G401.6 (cell line): ENCODE data around the gene SPATA33.
"Not testable (repeated sequence)": the region's sequence is repeated elsewhere in the genome, so short reads cannot be mapped to it uniquely, and the experiment has no call there.

Experiments
- FAIRE-seq: peaks from 2 replicates; lab custom pipeline; 2012; peaks lifted over from hg19 to GRCh38; lab: Jason Lieb, UNC

SPATA33 gene

GRCh38 chr16:89629827-89630610 is 27.6 kb upstream of the SPATA33 start:
- no peak for FAIRE-seq

GRCh38 chr16:89633064-89633631 is 24.5 kb upstream of the SPATA33 start:
- no peak for FAIRE-seq

GRCh38 chr16:89634463-89635385 is 22.9 kb upstream of the SPATA33 start:
- FAIRE-seq, result not testable (repeated sequence)

- FAIRE-seq, result no peak
These were observed 21.0 kb upstream of the SPATA33 start for GRCh38 chr16:89636663-89637062.

GRCh38 chr16:89637379-89637778 is 20.3 kb upstream of the SPATA33 start:
- no peak for FAIRE-seq

- no peak for FAIRE-seq
These were observed 19.2 kb upstream of the SPATA33 start for GRCh38 chr16:89638455-89638854.

- FAIRE-seq, result no peak
These were observed 18.3 kb upstream of the SPATA33 start for GRCh38 chr16:89639385-89639784.

- FAIRE-seq, result no peak
These were observed 16.0 kb upstream of the SPATA33 start for GRCh38 chr16:89641458-89642119.

- FAIRE-seq, result no peak
These were observed 15.1 kb upstream of the SPATA33 start for GRCh38 chr16:89642574-89642973.

- FAIRE-seq, result no peak
These were observed 13.8 kb upstream of the SPATA33 start for GRCh38 chr16:89643769-89644300.

- FAIRE-seq, result no peak
These were observed 12.5 kb upstream of the SPATA33 start for GRCh38 chr16:89645122-89645521.

GRCh38 chr16:89646270-89646669 is 11.4 kb upstream of the SPATA33 start:
- FAIRE-seq, result no peak

GRCh38 chr16:89646906-89647305 is 10.7 kb upstream of the SPATA33 start:
- no peak for FAIRE-seq

GRCh38 chr16:89651584-89651983 is 6.1 kb upstream of the SPATA33 start:
- no peak for FAIRE-seq

- no peak for FAIRE-seq
These were observed 3.9 kb upstream of the SPATA33 start for GRCh38 chr16:89653656-89654295.

- FAIRE-seq, result no peak
These were observed 2.5 kb upstream of the SPATA33 start for GRCh38 chr16:89655062-89655643.

GRCh38 chr16:89656435-89657121 is 1.1 kb upstream of the SPATA33 start:
- FAIRE-seq, result no peak

GRCh38 chr16:89658221-89658879 is 714 bp downstream of the SPATA33 start:
- FAIRE-seq, result no peak

GRCh38 chr16:89660146-89660545 is 2.5 kb downstream of the SPATA33 start:
- FAIRE-seq, result no peak

GRCh38 chr16:89661215-89661614 is 3.6 kb downstream of the SPATA33 start:
- no peak for FAIRE-seq
